Thyroid gland (tissue), 4 donors: ENCODE measurements around the gene USP38. TPM values are rescaled to one million over a fixed set of nuclear protein-coding genes. Genes with fewer than 3 reads are reported as not detected.
"Not testable (repeated sequence)": the region's sequence is repeated elsewhere in the genome, so short reads cannot be mapped to it uniquely, and the experiment has no call there.

Experiments used
- DNase-seq, 2 donors: peaks; one replicate each; pipeline ENCODE4 v3.0.0-alpha.2; 2019
- H3K27ac ChIP-seq, 3 donors: fragments of 200-600 bp; sonication (generic); 1 replicate in 2 of 3; 2 replicates in 1 of 3; pipeline ENCODE4 v1.5.1; 2016 to 2019; ENCODE audit warnings: mild to moderate bottlenecking in 1 of 3, moderate library complexity in 1 of 3
- H3K27me3 ChIP-seq: fragments of 200-600 bp; sonication (generic); one replicate; pipeline ENCODE4 v1.5.1; 2019
- H3K36me3 ChIP-seq, 2 donors: fragments of 200-600 bp; sonication (generic); one replicate each; pipeline ENCODE4 v1.5.1; 2016 to 2019
- H3K4me1 ChIP-seq, 2 donors: fragments of 200-600 bp; sonication (generic); one replicate each; pipeline ENCODE4 v1.5.1; 2017 to 2019
- H3K4me3 ChIP-seq, 3 donors: fragments of 200-600 bp; sonication (generic); replicated peaks in 1 of 3; 1 replicate in 2 of 3; 2 replicates in 1 of 3; pipeline ENCODE4 v1.5.1; 2016; ENCODE audit warnings: mild to moderate bottlenecking in 1 of 3
- H3K9me3 ChIP-seq: fragments of 200-600 bp; sonication (generic); one replicate; pipeline ENCODE4 v1.5.1; 2017
- CTCF ChIP-seq, 6 experiments: fragments of 200-600 bp in 3 of 6; fragments of 450-650 bp in 3 of 6; sonication (generic) in 3 of 6; IDR thresholded peaks; one replicate each; pipeline ENCODE4 v1.5.1; 2016 to 2019; ENCODE audit warnings: antibody characterized with exemption in 6 of 6, mild to moderate bottlenecking in 2 of 6, inconsistent platforms in 1 of 6, moderate library complexity in 1 of 6
- POLR2A ChIP-seq, 2 donors: fragments of 450-650 bp; IDR thresholded peaks; one replicate each; pipeline ENCODE4 v1.6.1; 2017; ENCODE audit warnings: antibody characterized with exemption in 2 of 2, mild to moderate bottlenecking in 2 of 2, moderate library complexity in 1 of 2
- WGBS, 2 donors: methylation state at CpG; one replicate each; pipeline ENCODE4 v1.1.5; 2017; 5-methylcytosine and 5-hydroxymethylcytosine counted together
- intact Hi-C: fragments of 100-400 bp; cut with DNase I; formaldehyde crosslinking; loops from one replicate; pipeline ENCODE4 v1.15.1; 2023
- total RNA-seq, 4 donors: library from RNA; depleted of rRNA; stranded (reverse); fragments of >200 nt; gene quantifications; one replicate each; pipeline ENCODE4 v1.2.3, GENCODE V29; 2016

The USP38 gene
- total RNA-seq, 4 donors from 2014 or later = 21.8 to 39.8 (median 29.9) TPM

DNA sequence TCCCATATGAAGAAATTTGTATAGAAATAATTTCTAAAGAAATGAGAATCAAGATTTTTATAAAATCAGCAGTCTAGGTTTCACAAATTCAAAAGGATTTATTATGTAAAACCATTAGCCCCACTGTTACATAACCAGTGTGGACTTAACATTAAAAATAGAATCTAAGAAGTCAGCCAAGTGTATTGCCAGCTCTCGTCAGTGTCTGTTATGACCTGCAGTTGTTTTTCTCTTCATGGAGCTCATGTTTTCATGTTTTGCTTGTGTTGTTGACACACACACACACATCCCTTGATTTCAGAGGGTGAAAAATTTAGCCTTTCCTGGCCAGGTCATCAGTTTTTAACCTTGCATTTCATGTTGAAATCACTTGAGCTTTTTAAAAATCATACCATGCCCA, 39.5 kb downstream of the USP38 start:
- Histone ChIP-seq H3K4me3 (no peak overlapping the region), H3K27me3 (no peaks in the 10 kb centered on the region), H3K36me3 (peaks cover 0 to 2% of the 10 kb centered on the region in 2 donors), H3K4me1 (peaks cover 0 to 8% of the 10 kb centered on the region in 2 donors), H3K27ac (no peak overlapping the region), H3K9me3 (no peaks in the 10 kb centered on the region)
- intact Hi-C loops = no loop called here
- no peak for DNase-seq
- TF ChIP-seq POLR2A (IDR thresholded peaks at IDR 0.05) = no peak
- no peak for TF ChIP-seq CTCF (IDR thresholded peaks at IDR 0.05)
- WGBS, 2 donors = 28 to 29% methylated on average over 1 of the region's 1 CpG

- no peaks in the 10 kb centered on the region for H3K9me3 ChIP-seq
- no peak overlapping the region for H3K4me3 ChIP-seq
- H3K36me3 ChIP-seq = peaks cover 0 to 2% of the 10 kb centered on the region in 2 donors
- peaks cover 0 to 8% of the 10 kb centered on the region in 2 donors for H3K4me1 ChIP-seq
- 81 to 93% methylated on average over 6 of the region's 6 CpGs for WGBS, 2 donors
- DNase-seq = no peak
- intact Hi-C loops = no loop called here
- no peak for TF ChIP-seq POLR2A (IDR thresholded peaks at IDR 0.05)
- H3K27ac ChIP-seq = no peak overlapping the region
- no peaks in the 10 kb centered on the region for H3K27me3 ChIP-seq
Observed at GRCh38 chr4:143225167-143225566, 40.5 kb downstream of the USP38 start.

- H3K4me3 ChIP-seq = no peak overlapping the region
- 79 to 88% methylated on average over 3 of the region's 3 CpGs for WGBS, 2 donors
- no peak for DNase-seq
- no peaks in the 10 kb centered on the region for H3K27me3 ChIP-seq
- intact Hi-C loops = no loop called here
- H3K27ac ChIP-seq = no peak overlapping the region
- no peaks in the 10 kb centered on the region for H3K36me3 ChIP-seq
- H3K4me1 ChIP-seq = no peaks in the 10 kb centered on the region
- no peak for TF ChIP-seq CTCF (IDR thresholded peaks at IDR 0.05)
- no peaks in the 10 kb centered on the region for H3K9me3 ChIP-seq
Observed at GRCh38 chr4:143230683-143231082, 46.0 kb downstream of the USP38 start.

DNA sequence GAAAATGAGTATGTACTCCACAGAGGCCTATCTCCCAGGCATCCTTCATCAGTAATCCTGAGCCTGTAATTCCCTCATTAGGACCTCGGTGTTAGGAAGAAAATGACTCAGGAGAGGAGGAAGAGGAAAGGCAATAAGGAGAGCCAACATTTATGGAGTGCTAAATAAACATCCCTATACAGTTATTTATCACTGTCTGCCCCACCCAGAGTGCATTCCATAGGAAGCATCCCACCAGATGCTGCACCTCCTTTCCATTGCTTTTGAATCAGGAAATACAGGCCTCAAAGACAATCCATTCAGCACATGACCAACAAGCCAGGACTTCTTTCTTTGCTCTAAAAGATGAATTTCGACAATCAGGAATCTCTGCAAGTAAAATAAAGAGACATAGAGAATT, 47.6 kb downstream of the USP38 start:
- no peaks in the 10 kb centered on the region for H3K36me3 ChIP-seq
- H3K27ac ChIP-seq = no peak overlapping the region

GRCh38 chr4:143234153-143234552, 49.4 kb downstream of the USP38 start:
- no peak overlapping the region for H3K27ac ChIP-seq
- 77 to 94% methylated on average over 1 of the region's 1 CpG for WGBS, 2 donors
- intact Hi-C loops = no loop called here

More for the DNA sequence above, 47.6 kb downstream of the USP38 start:
- TF ChIP-seq CTCF (IDR thresholded peaks at IDR 0.05) = no peak
- no peak for TF ChIP-seq POLR2A (IDR thresholded peaks at IDR 0.05)
- intact Hi-C loops = no loop called here
- 76 to 83% methylated on average over 2 of the region's 2 CpGs for WGBS, 2 donors
- DNase-seq = no peak
- Histone ChIP-seq H3K4me3 (no peak overlapping the region), H3K4me1 (no peaks in the 10 kb centered on the region), H3K27me3 (no peaks in the 10 kb centered on the region), H3K9me3 (no peaks in the 10 kb centered on the region)

DNA sequence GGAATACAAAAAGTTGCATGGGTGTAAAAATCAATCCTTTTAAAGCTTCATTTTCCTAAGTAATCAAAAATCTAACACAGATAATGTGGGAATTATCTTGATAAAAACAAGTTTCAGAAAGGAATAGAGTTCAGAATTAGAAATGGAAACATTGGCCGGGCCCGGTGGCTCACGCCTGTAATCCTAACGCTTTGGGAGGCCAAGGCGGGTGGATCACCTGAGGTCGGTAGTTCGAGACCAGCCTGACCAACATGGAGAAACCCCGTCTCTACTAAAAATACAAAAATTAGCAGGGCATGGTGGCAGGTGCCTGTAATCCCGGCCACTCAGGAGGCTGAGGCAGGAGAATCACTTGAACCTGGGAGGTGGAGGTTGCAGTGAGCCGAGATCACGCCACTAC, 52.5 kb downstream of the USP38 start:
- H3K27ac ChIP-seq, intact Hi-C loops, H3K4me1 ChIP-seq, H3K36me3 ChIP-seq, H3K9me3 ChIP-seq, H3K4me3 ChIP-seq, H3K27me3 ChIP-seq, DNase-seq: not testable (repeated sequence)
- WGBS, 2 donors = 95 to 96% methylated on average over 11 of the region's 11 CpGs

More at GRCh38 chr4:143234153-143234552, 49.4 kb downstream of the USP38 start:
- Histone ChIP-seq H3K4me3 (no peak overlapping the region), H3K27me3 (no peaks in the 10 kb centered on the region), H3K9me3 (no peaks in the 10 kb centered on the region), H3K4me1 (no peaks in the 10 kb centered on the region), H3K36me3 (no peaks in the 10 kb centered on the region)
- TF ChIP-seq CTCF (IDR thresholded peaks at IDR 0.05) (no peak), POLR2A (IDR thresholded peaks at IDR 0.05) (no peak)
- DNase-seq = no peak
